Activated T-helper 1 cell treated with anti-CD3 and anti-CD28 coated beads, Interleukin-12 subunit alpha, Interleukin-12 subunit beta, Interleukin-2, Interleukin-4 antibody, amounts not matched to agents 30 ng/mL and 10 ng/mL and 1 ng/mL, durations not matched to agents 14 hours and 24 hours and 36 hours (primary cell): ENCODE data around the gene TMC1. TPM values are rescaled to one million over a fixed set of nuclear protein-coding genes. Genes with fewer than 3 reads are reported as not detected.

ENCODE experiments used
- DNase-seq: peaks from one replicate; pipeline ENCODE4 v3.0.0; 2021; ENCODE audit warnings: low spot score
- H3K27ac Mint-ChIP-seq: one replicate; pipeline ENCODE4 v1.8.0; 2021; ENCODE audit warnings: mild to moderate bottlenecking, mixed read lengths
- H3K27me3 Mint-ChIP-seq: one replicate; pipeline ENCODE4 v1.8.0; 2022; ENCODE audit warnings: mild to moderate bottlenecking, moderate library complexity, mixed read lengths; ENCODE audit not compliant: insufficient read depth
- H3K36me3 Mint-ChIP-seq: one replicate; pipeline ENCODE4 v1.8.0; 2021; ENCODE audit warnings: low read depth, mixed read lengths
- H3K4me1 Mint-ChIP-seq: one replicate; pipeline ENCODE4 v1.8.0; 2021; ENCODE audit warnings: low read depth, mixed read lengths
- H3K4me3 Mint-ChIP-seq: one replicate; pipeline ENCODE4 v1.8.0; 2021; ENCODE audit warnings: mild to moderate bottlenecking, moderate library complexity, mixed read lengths
- H3K9me3 Mint-ChIP-seq: one replicate; pipeline ENCODE4 v1.8.0; 2021; ENCODE audit warnings: mixed read lengths
- intact Hi-C: fragments of 100-400 bp; cut with micrococcal nuclease; formaldehyde crosslinking; loops from one replicate; pipeline ENCODE4 v1.15.1; 2024
- total RNA-seq: library from RNA; stranded (reverse); gene quantifications from 2 replicates; pipeline ENCODE4 v1.2.3, GENCODE V29; 2022

TMC1 gene
- total RNA-seq, 1 donor from 2014 or later = not detected

DNA sequence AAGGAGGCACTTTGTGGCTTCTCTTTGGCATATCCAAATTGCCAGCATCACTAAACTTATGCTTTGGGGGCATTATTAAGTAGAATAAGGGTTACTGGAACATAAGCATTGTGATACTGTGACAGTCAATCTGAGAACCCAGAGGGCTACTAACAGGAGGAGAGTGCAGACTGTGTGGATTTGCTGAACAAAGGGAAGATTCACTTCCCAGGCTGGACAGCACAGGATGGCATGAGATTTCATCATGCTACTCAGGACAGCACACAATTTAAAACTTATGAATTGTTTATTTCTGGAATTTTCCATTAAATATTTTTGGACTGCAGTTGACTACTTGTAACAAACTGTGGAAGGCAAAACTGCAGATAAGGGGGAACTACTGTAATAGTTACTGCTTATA is 212.5 kb downstream of the TMC1 start:
- Mint-ChIP-seq H3K36me3 (no peaks in the 10 kb centered on the region), H3K27me3 (peaks cover 6% of the 10 kb centered on the region), H3K4me1 (no peaks in the 10 kb centered on the region), H3K4me3 (no peak overlapping the region), H3K9me3 (no peaks in the 10 kb centered on the region), H3K27ac (no peak overlapping the region)
- intact Hi-C loops = no loop called here
- no peak for DNase-seq

DNA sequence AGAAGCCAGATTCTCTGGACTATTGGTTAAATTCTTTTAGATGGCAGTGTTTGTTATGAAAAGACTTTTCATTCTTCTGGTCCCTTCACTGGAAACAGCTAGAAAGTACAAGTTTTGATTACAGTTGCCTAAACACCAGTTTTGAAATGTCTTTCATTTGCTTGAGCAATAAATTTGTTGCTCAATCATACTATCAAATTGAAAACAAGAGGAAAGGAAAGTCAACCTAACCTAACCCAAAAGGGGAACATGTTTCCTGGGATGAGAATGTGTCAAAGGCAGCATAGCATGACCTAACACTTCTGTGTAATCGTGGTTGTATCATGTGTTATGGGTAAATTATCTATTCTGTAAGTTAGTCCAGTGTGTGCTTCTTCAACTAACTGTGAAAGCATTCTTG is 213.2 kb downstream of the TMC1 start:
- no peaks in the 10 kb centered on the region for H3K9me3 Mint-ChIP-seq
- no peak for DNase-seq
- H3K27ac Mint-ChIP-seq = no peak overlapping the region
- H3K27me3 Mint-ChIP-seq = peaks cover 6% of the 10 kb centered on the region
- intact Hi-C loops = no loop called here
- H3K4me1 Mint-ChIP-seq = no peaks in the 10 kb centered on the region
- H3K36me3 Mint-ChIP-seq = no peaks in the 10 kb centered on the region
- H3K4me3 Mint-ChIP-seq = no peak overlapping the region

DNA sequence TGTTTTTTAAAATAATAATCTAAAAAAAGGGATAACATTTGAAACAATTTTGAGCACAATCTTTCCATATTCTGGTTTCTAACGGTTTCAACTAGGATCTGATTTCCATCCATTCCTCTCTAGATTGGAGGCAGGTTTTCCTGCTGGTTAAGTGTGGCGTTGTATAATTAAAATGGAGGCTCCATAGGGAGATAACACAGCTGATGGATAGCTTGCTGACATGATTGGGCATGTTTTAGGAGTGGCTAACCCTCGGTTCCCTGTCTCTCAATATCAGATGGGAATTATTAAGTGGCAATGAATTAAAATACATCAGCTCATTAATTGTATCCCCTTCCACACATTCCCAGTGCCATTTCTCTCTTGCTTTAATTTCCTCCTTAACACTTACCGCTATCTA is 222.4 kb downstream of the TMC1 start:
- Mint-ChIP-seq H3K4me1 (no peaks in the 10 kb centered on the region), H3K36me3 (no peaks in the 10 kb centered on the region), H3K4me3 (no peak overlapping the region), H3K9me3 (no peaks in the 10 kb centered on the region), H3K27me3 (no peaks in the 10 kb centered on the region), H3K27ac (no peak overlapping the region)
- no peak for DNase-seq
- intact Hi-C loops = no loop called here

DNA sequence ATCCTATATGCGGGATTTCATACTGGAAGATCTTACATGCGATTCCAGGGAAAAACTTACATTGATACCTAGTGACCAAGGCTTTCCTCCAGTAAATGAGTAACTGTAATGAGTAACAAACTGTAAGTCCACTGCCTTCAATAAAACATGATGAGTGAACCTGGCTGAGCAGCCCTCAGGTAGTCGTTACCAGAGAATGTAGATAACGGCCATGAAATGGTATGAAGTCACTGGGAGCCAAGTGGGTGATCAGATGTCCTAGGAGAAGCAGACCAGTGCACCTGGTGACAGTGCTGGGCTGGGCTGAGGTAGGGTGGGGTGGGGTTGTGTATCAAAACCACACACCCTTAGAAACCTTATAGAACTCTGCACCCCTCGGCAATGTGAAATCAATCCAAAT is 227.9 kb downstream of the TMC1 start:
- H3K4me1 Mint-ChIP-seq = no peaks in the 10 kb centered on the region
- intact Hi-C loops = no loop called here
- no peaks in the 10 kb centered on the region for H3K9me3 Mint-ChIP-seq
- H3K27me3 Mint-ChIP-seq = peaks cover 2% of the 10 kb centered on the region
- DNase-seq = no peak
- no peak overlapping the region for H3K4me3 Mint-ChIP-seq
- H3K27ac Mint-ChIP-seq = no peak overlapping the region
- H3K36me3 Mint-ChIP-seq = no peaks in the 10 kb centered on the region

DNA sequence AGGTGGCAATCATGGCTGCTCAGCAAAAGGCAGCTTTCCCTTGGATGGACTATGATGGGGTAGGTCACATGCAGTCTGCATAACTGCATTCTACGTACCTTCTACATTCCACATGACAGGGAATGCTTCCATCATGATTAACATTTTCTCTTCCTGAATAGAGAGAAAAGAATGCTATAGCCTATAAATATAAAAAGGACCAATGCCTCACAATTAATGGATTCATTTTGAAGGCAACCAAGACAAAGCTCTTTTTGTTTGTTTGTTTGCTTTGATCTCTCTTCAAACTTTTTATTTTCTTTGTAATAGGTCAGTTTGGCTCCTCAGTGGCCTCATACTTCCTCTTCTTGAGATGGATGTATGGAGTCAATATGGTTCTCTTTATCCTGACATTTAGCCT is 230.1 kb downstream of the TMC1 start:
- no peak for DNase-seq
- Mint-ChIP-seq H3K27ac (no peak overlapping the region), H3K36me3 (no peaks in the 10 kb centered on the region), H3K4me1 (no peaks in the 10 kb centered on the region), H3K4me3 (no peak overlapping the region), H3K27me3 (peaks cover 2% of the 10 kb centered on the region), H3K9me3 (no peaks in the 10 kb centered on the region)
- intact Hi-C loops = no loop called here

DNA sequence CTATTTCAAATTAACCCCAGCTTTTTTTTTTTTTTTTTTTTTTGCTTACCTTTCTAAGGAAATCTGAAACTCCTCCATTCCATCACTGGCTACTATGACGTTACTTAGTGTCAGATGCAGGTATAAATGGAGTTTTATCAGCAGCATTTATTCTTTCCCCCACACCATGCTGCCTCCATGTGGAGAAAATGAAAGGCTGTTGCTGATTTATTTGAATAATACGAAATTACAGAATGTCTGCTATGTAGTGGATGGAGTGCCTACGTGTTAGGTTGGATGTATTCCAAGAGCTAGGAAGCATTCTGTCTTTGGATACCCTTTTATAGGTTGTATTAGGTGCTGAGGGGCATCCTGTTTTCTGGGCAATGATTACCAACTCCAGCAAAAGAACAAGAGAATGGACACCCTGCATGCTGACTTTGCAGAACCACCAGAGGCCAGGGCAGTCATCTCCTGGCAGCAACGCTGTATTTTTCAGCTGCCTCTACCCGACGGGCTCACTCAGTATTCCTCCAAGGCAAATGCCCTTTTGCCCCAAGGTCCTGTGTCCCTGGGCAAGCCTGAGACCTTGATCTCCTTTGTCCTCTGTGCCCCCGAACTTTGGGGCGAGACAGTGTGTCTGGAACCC is 232.0 kb downstream of the TMC1 start:
- peaks cover 4% of the 10 kb centered on the region for H3K27me3 Mint-ChIP-seq
- no peaks in the 10 kb centered on the region for H3K36me3 Mint-ChIP-seq
- intact Hi-C loops = no loop called here
- H3K4me3 Mint-ChIP-seq = no peak overlapping the region
- H3K27ac Mint-ChIP-seq = no peak overlapping the region
- H3K9me3 Mint-ChIP-seq = no peaks in the 10 kb centered on the region
- H3K4me1 Mint-ChIP-seq = no peaks in the 10 kb centered on the region
- DNase-seq = no peak

DNA sequence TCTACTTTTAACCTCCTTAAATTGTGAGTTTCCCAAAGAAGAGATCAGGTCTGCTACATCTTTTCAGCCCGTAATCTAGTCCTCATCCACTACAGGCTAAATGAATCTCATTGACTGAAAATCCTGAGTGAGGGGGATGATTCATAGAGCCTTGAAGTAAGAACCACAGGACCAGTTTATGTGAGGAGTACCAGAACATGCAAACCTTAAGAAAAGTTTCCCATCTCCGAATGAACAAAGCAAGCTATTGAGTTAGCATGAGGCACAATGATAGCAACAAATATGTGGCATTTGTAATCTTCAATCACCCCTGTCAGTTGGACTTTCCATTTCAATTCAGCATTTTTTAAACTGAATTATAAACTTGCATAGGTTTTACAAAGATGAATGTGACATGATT is 234.4 kb downstream of the TMC1 start:
- no peaks in the 10 kb centered on the region for H3K4me1 Mint-ChIP-seq
- no peak overlapping the region for H3K27ac Mint-ChIP-seq
- H3K27me3 Mint-ChIP-seq = peaks cover 8% of the 10 kb centered on the region
- intact Hi-C loops = no loop called here
- H3K4me3 Mint-ChIP-seq = no peak overlapping the region
- no peaks in the 10 kb centered on the region for H3K36me3 Mint-ChIP-seq
- no peak for DNase-seq
- no peaks in the 10 kb centered on the region for H3K9me3 Mint-ChIP-seq

DNA sequence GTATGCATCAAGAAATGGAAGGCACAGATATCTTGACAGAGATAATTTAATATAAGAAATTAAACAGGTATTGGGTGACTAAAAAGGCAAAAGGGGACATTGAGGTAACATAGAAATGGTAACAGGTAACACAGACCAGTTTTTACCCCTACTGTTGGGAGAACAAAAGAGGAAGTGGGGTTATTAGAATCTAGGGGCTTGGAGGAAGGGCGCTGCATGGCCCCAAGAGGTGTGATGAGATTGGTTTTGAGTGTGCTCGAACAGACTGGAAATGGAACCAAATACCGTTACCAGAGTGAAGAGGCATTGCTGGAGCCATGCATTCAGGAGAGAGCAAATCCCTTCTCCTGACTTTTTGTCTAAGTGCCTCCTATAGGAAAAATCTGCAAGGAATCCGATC is 237.5 kb downstream of the TMC1 start:
- H3K9me3 Mint-ChIP-seq = no peaks in the 10 kb centered on the region
- DNase-seq = no peak
- no peaks in the 10 kb centered on the region for H3K36me3 Mint-ChIP-seq
- intact Hi-C loops = no loop called here
- no peak overlapping the region for H3K4me3 Mint-ChIP-seq
- H3K27ac Mint-ChIP-seq = no peak overlapping the region
- no peaks in the 10 kb centered on the region for H3K4me1 Mint-ChIP-seq
- peaks cover 5% of the 10 kb centered on the region for H3K27me3 Mint-ChIP-seq

DNA sequence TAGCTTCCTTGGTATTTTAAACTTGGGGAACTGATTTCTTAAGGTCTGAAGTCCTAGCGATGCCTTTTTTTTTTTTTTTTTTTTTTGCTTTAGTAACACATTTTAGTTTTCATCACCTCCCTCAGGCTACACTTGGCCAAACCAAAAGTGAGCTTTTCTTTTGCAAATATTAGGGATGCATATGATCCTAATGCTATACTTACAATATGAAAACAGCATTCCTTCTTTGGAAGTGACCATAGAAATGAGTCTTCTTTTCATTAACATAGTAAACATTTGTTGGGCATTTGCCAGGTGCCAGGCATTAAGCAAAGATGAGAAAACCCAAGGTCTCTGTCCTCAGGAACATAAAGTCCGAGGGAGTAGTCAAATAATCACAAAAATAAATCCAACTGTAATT is 241.6 kb downstream of the TMC1 start:
- no peaks in the 10 kb centered on the region for H3K4me1 Mint-ChIP-seq
- DNase-seq = no peak
- no peaks in the 10 kb centered on the region for H3K9me3 Mint-ChIP-seq
- no peak overlapping the region for H3K27ac Mint-ChIP-seq
- intact Hi-C loops = no loop called here
- no peak overlapping the region for H3K4me3 Mint-ChIP-seq
- H3K27me3 Mint-ChIP-seq = peaks cover 4% of the 10 kb centered on the region
- H3K36me3 Mint-ChIP-seq = no peaks in the 10 kb centered on the region

DNA sequence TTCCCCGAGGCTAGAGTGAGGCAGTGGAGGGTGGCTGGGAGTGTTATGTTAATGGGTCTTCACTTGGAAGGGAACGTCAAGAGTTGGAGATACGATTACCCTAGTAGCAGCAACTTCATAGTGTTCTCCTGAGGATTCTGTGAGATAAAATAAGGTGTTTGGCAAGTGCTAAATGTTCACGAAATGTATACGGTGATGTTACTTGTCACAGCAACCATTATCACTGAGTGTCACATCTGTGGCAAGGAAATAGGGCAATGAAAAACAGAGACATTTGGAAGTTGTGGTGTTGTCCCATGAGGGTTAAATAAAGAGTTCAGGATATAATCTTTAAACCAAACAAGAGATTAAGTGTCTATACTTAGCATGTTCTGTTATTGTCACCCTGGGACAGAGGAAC is 248.1 kb downstream of the TMC1 start:
- peaks cover 1% of the 10 kb centered on the region for H3K27me3 Mint-ChIP-seq
- no peaks in the 10 kb centered on the region for H3K4me1 Mint-ChIP-seq
- intact Hi-C loops = no loop called here

DNA sequence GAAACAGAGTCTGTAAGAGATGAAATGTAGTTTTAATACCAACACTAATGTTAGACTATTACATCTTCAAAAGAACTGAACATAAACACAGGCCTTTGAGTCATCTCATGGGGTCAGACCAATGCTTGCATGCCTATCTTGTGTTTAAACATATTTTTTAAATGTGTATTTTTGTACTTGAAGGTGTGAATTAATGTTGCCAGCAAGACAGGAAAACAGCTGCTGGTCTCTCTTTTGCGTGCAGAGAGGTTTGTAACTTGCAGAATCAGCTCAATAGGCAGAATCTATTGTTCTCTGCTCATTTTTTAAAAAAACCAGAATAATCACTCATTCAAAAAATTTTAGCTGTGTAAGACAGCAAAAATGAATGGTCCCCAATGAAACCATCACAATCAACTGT is 251.3 kb downstream of the TMC1 start:
- Mint-ChIP-seq H3K27ac (no peak overlapping the region), H3K27me3 (peaks cover 3% of the 10 kb centered on the region), H3K36me3 (no peaks in the 10 kb centered on the region), H3K4me3 (no peak overlapping the region), H3K9me3 (no peaks in the 10 kb centered on the region), H3K4me1 (no peaks in the 10 kb centered on the region)
- DNase-seq = no peak
- intact Hi-C loops = no loop called here

More for the DNA sequence above, 248.1 kb downstream of the TMC1 start:
- Mint-ChIP-seq H3K4me3 (no peak overlapping the region), H3K36me3 (no peaks in the 10 kb centered on the region), H3K27ac (no peak overlapping the region), H3K9me3 (no peaks in the 10 kb centered on the region)
- no peak for DNase-seq

DNA sequence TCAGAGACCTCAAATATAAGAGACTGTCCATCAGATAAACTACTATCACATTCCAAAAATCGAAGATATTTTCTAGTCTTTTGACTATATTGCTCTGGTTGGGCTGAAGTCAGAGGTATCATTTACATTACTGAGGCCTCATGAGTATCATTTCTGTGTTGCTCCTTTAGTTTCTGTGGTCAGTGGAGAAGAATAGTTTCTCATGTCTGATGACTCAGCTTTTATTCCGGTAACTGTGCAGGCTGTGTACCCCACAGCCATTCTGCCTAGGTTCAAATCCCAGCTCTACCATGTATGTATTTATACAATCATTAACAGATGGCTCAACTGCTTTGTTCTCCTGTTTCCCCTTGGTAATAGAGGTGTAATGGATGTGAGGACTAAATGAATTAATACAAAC is 252.2 kb downstream of the TMC1 start:
- H3K36me3 Mint-ChIP-seq = no peaks in the 10 kb centered on the region
- no peak for DNase-seq
- H3K27ac Mint-ChIP-seq = no peak overlapping the region
- peaks cover 3% of the 10 kb centered on the region for H3K27me3 Mint-ChIP-seq
- intact Hi-C loops = no loop called here
- H3K4me1 Mint-ChIP-seq = no peaks in the 10 kb centered on the region
- H3K9me3 Mint-ChIP-seq = no peaks in the 10 kb centered on the region
- no peak overlapping the region for H3K4me3 Mint-ChIP-seq

DNA sequence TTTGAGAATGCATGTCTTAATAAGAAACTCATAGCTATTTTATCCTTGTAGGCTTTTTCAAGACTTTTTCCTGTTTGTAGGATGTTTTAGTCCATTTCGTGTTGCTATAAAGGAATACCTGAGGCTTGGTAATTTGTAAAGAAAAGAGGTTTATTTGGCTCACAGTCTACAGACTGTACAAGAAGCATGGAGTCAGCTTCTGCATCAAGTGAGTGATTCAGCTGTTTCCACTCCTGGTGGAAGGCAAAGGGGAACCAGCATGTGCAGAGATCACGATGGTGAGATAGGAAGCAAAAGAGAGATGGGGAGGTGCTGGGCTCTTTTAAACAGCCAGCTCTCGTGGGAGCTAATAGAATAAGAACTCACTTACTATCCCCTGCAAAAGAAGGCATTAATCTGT is 254.2 kb downstream of the TMC1 start:
- intact Hi-C loops = no loop called here
- H3K36me3 Mint-ChIP-seq = no peaks in the 10 kb centered on the region
- peaks cover 3% of the 10 kb centered on the region for H3K27me3 Mint-ChIP-seq
- no peak overlapping the region for H3K4me3 Mint-ChIP-seq
- H3K9me3 Mint-ChIP-seq = no peaks in the 10 kb centered on the region
- no peaks in the 10 kb centered on the region for H3K4me1 Mint-ChIP-seq
- DNase-seq = no peak
- no peak overlapping the region for H3K27ac Mint-ChIP-seq

DNA sequence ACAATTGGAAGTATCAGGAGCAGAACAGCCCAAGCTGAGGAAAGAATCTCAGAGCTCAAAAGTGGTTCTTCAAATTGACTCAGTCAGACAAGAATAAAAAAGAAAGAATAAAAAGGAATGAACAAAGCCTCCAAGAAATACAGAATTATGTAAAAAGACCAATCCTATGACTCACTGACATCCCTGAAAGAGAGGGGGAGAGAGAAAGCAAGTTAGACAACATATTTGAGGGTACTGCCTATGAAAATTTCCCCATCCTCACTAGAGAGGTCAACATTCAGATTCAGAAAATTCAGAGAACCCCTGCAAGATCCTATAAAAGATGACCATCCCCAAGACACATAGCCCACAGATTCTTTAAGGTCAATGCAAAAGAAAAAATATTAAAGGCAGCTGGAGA is 258.2 kb downstream of the TMC1 start:
- Mint-ChIP-seq H3K27ac (no peak overlapping the region), H3K36me3 (no peaks in the 10 kb centered on the region), H3K9me3 (no peaks in the 10 kb centered on the region), H3K4me1 (no peaks in the 10 kb centered on the region), H3K27me3 (peaks cover under 1% of the 10 kb centered on the region), H3K4me3 (no peak overlapping the region)
- intact Hi-C loops = no loop called here
- no peak for DNase-seq
